Occipital lobe (tissue), 2 donors: ENCODE results near the gene BEX3. TPM values are rescaled to one million over a fixed set of nuclear protein-coding genes. Genes with fewer than 3 reads are reported as not detected.
A peak's percentile ranks its signal among the peaks of the same experiment; 100 is the strongest.
"Not testable (repeated sequence)": the region's sequence is repeated elsewhere in the genome, so short reads cannot be mapped to it uniquely, and the experiment has no call there.

Experiments
- DNase-seq: peaks from one replicate; lab custom pipeline; 2025; lab: John Stamatoyannopoulos, UW
- total RNA-seq: library from RNA; depleted of rRNA; stranded (reverse); fragments of >200 nt; gene quantifications from one replicate; pipeline ENCODE4 v1.2.3, GENCODE V29; 2014

The BEX3 gene
- total RNA-seq, result 138 TPM

GRCh38 chrX:103376118-103376978 lies at the start of gene BEX3:
TSS of gene BEX3 (plus strand) at chrX:103376538. CDS start at chrX:103377522, 984 bp downstream.
- DNase-seq, result peak; percentile 37

DNA sequence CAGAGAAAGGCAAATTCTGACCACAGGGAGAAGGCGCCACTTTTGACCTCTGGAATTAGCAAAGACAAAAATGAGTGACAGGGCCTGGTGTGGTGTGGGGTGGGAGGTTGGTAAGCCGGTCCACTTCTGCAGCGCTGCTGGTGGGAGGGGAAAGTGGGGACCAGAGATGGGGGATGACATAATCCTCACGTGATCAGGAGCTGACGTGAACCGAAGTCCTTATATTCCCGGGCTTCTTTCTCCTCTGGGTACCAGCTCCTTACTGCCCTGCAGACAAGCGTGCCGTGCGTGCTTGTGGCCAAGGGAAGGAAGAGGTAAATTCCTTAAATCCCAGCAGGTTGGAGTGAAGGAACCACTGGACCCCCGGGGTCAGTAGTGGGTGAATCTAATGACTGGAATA lies 46.3 kb upstream of the BEX3 start, which contains the start of gene TCEAL7:
Gene TCEAL7, plus strand, starts transcription at position 249 of the 400 bp plus-strand sequence. CDS start 1,165 bp downstream, outside the sequence.
- DNase-seq, result peak; percentile 35

GRCh38 chrX:103330681-103331288 lies 45.6 kb upstream of the BEX3 start:
- peak; percentile 8 for DNase-seq

- no peak for DNase-seq
Measured at GRCh38 chrX:103338663-103339062, 37.7 kb upstream of the BEX3 start.

DNA sequence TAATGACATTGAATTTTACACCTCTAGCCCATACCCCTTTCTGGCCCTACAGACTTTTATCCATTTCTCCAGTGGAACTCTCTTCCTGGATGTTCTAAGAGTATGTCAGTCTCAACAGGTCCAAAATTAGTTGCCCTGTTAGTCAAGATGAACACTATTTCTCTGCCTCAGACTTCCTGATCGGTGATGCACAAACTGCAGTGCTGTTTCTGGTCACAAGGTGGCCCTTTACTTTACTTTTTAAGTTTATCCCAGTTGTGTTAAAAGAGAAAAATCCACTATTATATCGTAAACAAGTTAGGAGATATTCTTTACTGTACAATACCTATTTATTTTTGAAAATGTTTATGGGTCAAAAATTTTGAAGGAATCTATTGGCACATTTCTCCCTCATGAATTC lies 33.2 kb upstream of the BEX3 start:
- peak; percentile 2 for DNase-seq

DNA sequence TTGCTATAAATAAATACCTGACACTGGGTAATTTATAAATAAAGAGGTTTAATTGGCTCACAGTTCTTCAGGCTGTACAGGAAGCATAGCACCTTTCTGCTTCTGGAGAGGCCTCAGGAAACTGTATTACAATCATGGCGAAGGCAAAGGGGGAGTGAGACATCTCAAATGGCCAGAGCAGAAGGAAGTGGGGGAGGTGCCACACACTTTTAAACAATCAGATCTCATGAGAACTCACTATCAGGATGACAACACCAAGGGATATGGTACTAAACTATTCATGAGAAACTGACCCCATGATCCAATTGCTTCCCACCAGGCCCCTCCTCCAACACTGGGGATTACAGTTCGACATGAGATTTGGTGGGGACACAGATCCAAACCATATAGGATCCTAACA lies 31.7 kb upstream of the BEX3 start:
- no peak for DNase-seq

DNA sequence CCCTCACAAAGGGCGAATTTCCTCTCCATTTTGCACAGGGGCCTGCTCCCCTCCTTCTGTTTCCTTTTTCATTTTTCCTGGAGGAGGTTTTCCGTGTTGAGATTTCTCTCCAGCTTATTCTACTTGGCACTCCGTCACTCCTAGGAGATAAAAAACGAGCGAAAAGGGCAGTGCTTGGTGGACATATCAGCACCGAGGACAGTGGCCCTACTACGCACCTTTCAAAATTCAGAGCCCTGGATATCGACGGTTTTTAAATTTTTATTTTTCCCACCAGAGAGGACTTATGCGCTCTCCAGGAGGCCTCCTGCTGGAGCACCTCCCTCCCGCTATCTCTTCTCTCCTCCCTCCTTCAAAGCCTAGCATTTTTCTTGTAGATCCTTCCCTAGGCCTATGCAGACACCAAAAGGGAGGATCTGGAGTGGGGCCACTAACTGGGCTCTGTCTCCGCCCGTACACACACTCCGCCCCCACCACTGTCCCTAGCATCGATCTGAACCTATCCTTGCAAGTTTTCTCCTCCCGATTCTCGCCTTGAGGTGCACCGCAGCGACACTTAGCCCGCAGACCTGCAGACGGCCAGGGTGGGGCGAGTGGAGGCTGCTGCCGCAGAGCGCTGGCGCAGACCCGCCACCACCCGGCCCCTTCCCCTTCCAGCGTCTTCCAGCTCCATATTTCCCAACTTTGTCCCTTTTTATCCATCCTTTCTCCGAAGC lies 28.5 kb upstream of the BEX3 start:
- no peak for DNase-seq

GRCh38 chrX:103356130-103356798 lies 20.1 kb upstream of the BEX3 start, which contains the start of gene TCEAL9:
TSS of gene TCEAL9 (plus strand) at chrX:103356506. CDS start at chrX:103357685, 1,179 bp downstream.
- no peak for DNase-seq

DNA sequence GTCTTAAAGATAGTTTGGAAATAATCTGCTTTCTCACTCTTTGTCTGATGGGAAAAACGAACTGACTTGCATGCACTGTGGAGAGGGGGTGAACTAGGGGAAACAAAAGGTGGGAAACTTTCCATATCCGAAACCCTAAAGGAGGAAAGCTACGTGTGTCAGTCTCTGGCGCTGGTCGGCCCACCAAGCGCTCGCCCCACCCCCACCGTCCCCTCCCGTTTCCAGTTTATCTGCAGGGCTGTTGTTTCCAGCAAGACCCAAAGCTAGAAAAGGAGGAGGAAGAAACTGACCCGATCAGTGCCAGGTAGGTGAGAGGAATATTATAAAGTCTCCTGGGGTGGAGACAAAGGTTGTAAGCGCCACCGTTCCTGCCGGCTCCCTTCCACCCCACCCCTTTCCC lies 19.5 kb upstream of the BEX3 start:
- DNase-seq, result no peak

DNA sequence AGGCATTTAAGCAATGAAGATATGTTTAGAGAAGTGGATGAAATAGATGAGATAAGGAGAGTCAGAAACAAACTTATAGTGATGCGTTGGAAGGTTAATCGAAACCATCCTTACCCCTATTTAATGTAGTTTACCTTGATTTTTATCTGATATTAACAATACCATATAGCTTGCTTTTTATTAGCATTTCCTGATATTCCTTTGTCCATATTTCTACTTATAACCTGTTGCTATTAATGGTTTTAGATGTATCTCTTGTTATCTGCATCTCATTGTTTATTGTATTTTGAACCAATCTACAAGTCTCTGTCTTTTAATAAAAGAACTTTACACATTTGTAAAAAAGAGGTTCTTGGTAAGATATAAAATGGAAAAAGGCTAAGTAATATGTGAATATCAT lies 18.5 kb upstream of the BEX3 start:
- no peak for DNase-seq

GRCh38 chrX:103359605-103360004 lies 16.7 kb upstream of the BEX3 start:
- not testable (repeated sequence) for DNase-seq

GRCh38 chrX:103360092-103360491 lies 16.2 kb upstream of the BEX3 start:
- DNase-seq, result no peak

DNA sequence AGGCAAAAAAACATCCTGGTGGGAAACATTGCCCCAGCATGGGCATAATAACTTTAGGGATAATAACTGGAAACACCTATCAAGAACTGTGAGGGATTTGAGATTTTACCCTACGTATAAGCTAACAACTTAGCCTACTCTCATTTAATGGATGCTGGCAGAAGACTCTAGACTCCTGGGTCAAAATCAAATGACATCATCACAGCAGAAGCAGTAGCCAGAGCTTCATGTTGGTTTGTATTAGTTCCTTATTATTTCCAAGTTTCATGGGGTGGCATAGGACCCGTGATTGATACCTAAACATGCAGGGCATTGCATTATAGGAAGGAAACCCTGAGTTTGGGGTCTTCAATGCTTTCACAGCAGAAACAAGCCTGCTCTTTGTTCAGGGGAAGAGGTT lies 15.4 kb upstream of the BEX3 start:
- DNase-seq, result no peak

- DNase-seq, result no peak
Measured at GRCh38 chrX:103361798-103362197, 14.5 kb upstream of the BEX3 start.

GRCh38 chrX:103362474-103362873 lies 13.9 kb upstream of the BEX3 start:
- no peak for DNase-seq

DNA sequence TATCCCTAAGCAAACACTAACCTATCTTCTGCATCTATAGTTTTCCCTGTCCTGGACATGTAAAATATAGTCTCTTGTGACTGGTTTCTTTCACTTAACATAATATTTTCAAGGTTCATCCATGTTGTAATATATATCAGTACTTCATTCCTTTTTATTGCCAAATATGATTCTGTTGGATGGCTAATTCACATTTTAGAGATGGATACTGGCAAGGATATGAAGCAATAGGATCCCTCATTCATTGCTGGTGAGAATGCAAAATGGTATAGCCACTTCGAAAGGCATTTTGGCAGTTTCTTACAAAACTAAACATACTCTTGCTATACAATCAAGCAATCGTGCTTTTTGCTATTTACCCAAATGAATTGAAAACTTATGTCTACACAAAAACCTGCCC lies 13.3 kb upstream of the BEX3 start:
- no peak for DNase-seq

DNA sequence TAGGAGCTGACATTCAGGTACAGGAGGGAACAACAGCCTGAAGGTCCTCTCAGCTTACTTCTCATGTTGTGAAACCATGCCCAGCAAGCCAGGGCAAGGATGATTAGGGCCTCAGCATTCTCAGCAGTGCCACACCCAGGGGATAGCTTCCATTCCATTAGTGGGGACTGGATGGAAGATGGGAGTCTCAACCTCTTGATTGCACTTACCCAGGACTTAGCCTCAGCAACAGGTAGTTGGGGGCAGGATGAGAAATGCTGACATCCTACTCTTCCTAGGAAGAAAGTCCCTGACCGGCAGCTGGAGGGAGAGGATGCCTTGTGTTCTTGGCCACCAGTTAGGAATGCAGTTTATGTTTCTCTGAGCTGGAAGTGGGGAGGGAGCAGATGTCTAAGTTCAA lies 8.8 kb upstream of the BEX3 start:
- DNase-seq, result no peak

DNA sequence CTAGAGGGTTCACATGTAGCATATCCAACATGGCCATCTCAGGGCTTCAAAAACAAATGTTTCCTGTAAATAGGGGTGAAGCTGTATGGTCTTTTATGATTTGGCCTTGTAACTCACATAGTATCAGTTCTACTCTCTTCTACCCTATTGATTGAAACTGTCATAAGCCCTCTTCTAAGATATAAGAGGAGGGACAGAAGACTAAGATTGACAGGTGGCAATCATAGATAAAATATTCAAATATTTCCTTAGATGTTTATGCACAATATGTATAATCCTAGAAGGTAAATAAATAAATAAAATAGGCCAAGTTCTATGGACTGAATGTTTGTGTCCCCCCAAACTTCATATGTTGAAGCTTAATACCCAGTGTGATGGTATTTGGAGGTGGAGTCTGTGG lies 6.9 kb upstream of the BEX3 start:
- DNase-seq, result no peak

GRCh38 chrX:103372886-103373285 lies 3.5 kb upstream of the BEX3 start:
- no peak for DNase-seq

- no peak for DNase-seq
Measured at GRCh38 chrX:103373581-103373980, 2.8 kb upstream of the BEX3 start.

DNA sequence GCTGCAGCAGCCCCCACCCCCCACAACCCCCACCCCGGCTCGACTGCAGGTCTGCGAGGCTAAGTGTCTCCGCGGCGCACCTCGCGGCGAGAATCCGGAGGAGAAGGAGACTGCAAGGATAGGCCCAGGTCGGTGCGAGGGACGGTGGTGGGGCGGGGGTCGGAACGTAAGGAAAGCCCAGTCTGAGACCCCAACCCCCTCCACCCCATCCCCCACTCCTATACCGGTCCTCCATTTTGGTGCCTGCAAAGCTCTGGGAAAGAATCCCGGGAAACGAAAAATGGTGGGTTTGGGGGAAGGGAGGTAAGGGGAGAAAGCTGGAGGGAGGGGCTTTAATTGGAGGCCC lies 614 bp downstream of the BEX3 start:
- DNase-seq, result no peak

DNA sequence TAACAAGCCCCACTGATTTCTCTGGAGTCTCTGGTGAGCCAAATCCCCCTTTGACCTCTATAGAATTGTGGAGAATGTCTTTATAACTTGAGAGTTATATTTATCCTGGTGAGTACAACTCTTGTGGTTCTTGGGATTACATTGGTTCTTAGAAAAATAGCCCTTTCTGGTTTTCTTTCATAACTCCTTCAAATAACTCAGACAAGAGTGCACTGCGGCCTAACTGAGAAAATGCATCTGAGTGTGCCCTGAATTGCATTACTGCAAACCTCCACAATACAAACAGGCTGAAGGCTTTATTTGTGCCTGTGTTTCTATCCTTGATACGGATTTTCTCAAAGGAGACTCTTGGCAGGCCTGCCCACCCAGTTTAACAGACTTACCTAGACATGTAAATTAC lies 2.7 kb downstream of the BEX3 start:
- DNase-seq, result no peak
